KMS-11 (cell line): Measurements from ENCODE around the gene CCNJ.

Experiments used
- H2AFZ ChIP-seq: fragments of 200-600 bp; sonication (generic); 2 replicates; pipeline ENCODE4 v1.6.1; 2016; ENCODE audit warnings: antibody characterized with exemption, mixed run types, low read depth
- H3K27ac ChIP-seq: fragments of 200-600 bp; sonication (generic); 2 replicates; pipeline ENCODE4 v1.6.1; 2016; ENCODE audit warnings: mild to moderate bottlenecking, mixed run types
- H3K27me3 ChIP-seq: fragments of 200-600 bp; sonication (generic); 2 replicates; pipeline ENCODE4 v1.6.1; 2017; ENCODE audit warnings: mild to moderate bottlenecking, low read depth, mixed run types, moderate library complexity; ENCODE audit not compliant: insufficient read depth
- H3K36me3 ChIP-seq: fragments of 200-600 bp; sonication (generic); 2 replicates; pipeline ENCODE4 v1.6.1; 2017; ENCODE audit warnings: mild to moderate bottlenecking, mixed run types; ENCODE audit not compliant: insufficient read depth
- H3K4me1 ChIP-seq: fragments of 200-600 bp; sonication (generic); 2 replicates; pipeline ENCODE4 v1.6.1; 2016; ENCODE audit warnings: mild to moderate bottlenecking, low read depth, mixed run types; ENCODE audit not compliant: poor library complexity, severe bottlenecking
- H3K4me2 ChIP-seq: fragments of 200-600 bp; sonication (generic); 2 replicates; pipeline ENCODE4 v1.7.0; 2016; ENCODE audit warnings: mild to moderate bottlenecking, mixed run types
- H3K4me3 ChIP-seq: fragments of 200-600 bp; sonication (generic); IDR thresholded peaks from 2 replicates; pipeline ENCODE4 v1.6.1; 2017; ENCODE audit warnings: low read depth, low read length, mixed read lengths; ENCODE audit not compliant: insufficient read depth
- H3K79me2 ChIP-seq: fragments of 200-600 bp; sonication (generic); 2 replicates; pipeline ENCODE4 v1.6.1; 2016; ENCODE audit warnings: low read depth, mixed run types; ENCODE audit not compliant: insufficient read depth
- H3K9ac ChIP-seq: fragments of 200-600 bp; sonication (generic); 2 replicates; pipeline ENCODE4 v1.6.1; 2016; ENCODE audit warnings: mild to moderate bottlenecking, mixed run types
- H4K20me1 ChIP-seq: fragments of 200-600 bp; sonication (generic); 2 replicates; pipeline ENCODE4 v1.6.1; 2016; ENCODE audit warnings: mild to moderate bottlenecking, mixed run types; ENCODE audit not compliant: insufficient read depth
- CTCF ChIP-seq: fragments of 200-600 bp; sonication (generic); conservative IDR thresholded peaks from 2 replicates; pipeline ENCODE4 v1.6.1; 2017; ENCODE audit warnings: low read depth, mild to moderate bottlenecking, antibody characterized with exemption, low read length, moderate library complexity, mixed read lengths

Gene CCNJ

GRCh38 chr10:96075977-96076376, 32.6 kb downstream of the CCNJ start:
- no peak overlapping the region for H3K9ac ChIP-seq
- no peak overlapping the region for H3K27ac ChIP-seq
- no peaks in the 10 kb centered on the region for H3K27me3 ChIP-seq
- H2AFZ ChIP-seq, result no peak overlapping the region
- no peak overlapping the region for H3K4me2 ChIP-seq
- no peaks in the 10 kb centered on the region for H3K79me2 ChIP-seq
- H3K4me1 ChIP-seq, result no peaks in the 10 kb centered on the region
- H3K4me3 ChIP-seq, result no peak overlapping the region
- no peak for TF ChIP-seq CTCF
- no peaks in the 10 kb centered on the region for H3K36me3 ChIP-seq
- no peaks in the 10 kb centered on the region for H4K20me1 ChIP-seq

GRCh38 chr10:96077156-96077555, 33.8 kb downstream of the CCNJ start:
- Histone ChIP-seq H4K20me1 (no peaks in the 10 kb centered on the region), H3K4me1 (no peaks in the 10 kb centered on the region), H2AFZ (no peak overlapping the region), H3K4me3 (no peak overlapping the region), H3K27me3 (no peaks in the 10 kb centered on the region), H3K27ac (no peak overlapping the region), H3K4me2 (no peak overlapping the region), H3K9ac (no peak overlapping the region), H3K36me3 (no peaks in the 10 kb centered on the region), H3K79me2 (no peaks in the 10 kb centered on the region)
- no peak for TF ChIP-seq CTCF

- no peak for TF ChIP-seq CTCF
- Histone ChIP-seq H3K27me3 (no peaks in the 10 kb centered on the region), H3K27ac (no peak overlapping the region), H3K4me2 (no peak overlapping the region), H3K36me3 (no peaks in the 10 kb centered on the region), H4K20me1 (no peaks in the 10 kb centered on the region), H3K79me2 (no peaks in the 10 kb centered on the region), H3K4me3 (no peak overlapping the region), H3K9ac (no peak overlapping the region), H3K4me1 (no peaks in the 10 kb centered on the region), H2AFZ (no peak overlapping the region)
Observed at GRCh38 chr10:96082153-96082552, 38.8 kb downstream of the CCNJ start.

- no peak overlapping the region for H2AFZ ChIP-seq
- no peaks in the 10 kb centered on the region for H4K20me1 ChIP-seq
- H3K4me2 ChIP-seq, result no peak overlapping the region
- no peaks in the 10 kb centered on the region for H3K4me1 ChIP-seq
- H3K79me2 ChIP-seq, result no peaks in the 10 kb centered on the region
- no peaks in the 10 kb centered on the region for H3K36me3 ChIP-seq
- no peak overlapping the region for H3K9ac ChIP-seq
- H3K4me3 ChIP-seq, result no peak overlapping the region
- no peak for TF ChIP-seq CTCF
- H3K27me3 ChIP-seq, result no peaks in the 10 kb centered on the region
- no peak overlapping the region for H3K27ac ChIP-seq
Observed at GRCh38 chr10:96082748-96083147, 39.4 kb downstream of the CCNJ start.

GRCh38 chr10:96089116-96089515, 45.7 kb downstream of the CCNJ start:
- Histone ChIP-seq H3K4me3 (no peak overlapping the region), H3K36me3 (no peaks in the 10 kb centered on the region)

More at GRCh38 chr10:96089116-96089515, 45.7 kb downstream of the CCNJ start:
- Histone ChIP-seq H3K9ac (peak overlapping the region; percentile 94), H3K79me2 (no peaks in the 10 kb centered on the region), H3K27ac (peak overlapping the region; percentile 96), H3K27me3 (no peaks in the 10 kb centered on the region), H2AFZ (peak overlapping the region; percentile 93), H3K4me2 (peak overlapping the region; percentile 98), H3K4me1 (peaks cover 15% of the 10 kb centered on the region), H4K20me1 (no peaks in the 10 kb centered on the region)
- no peak for TF ChIP-seq CTCF
